Choroid plexus epithelial cell (primary cell): ENCODE measurements around the gene KRTAP1-4.

Experiments used
- DNase-seq: peaks from one replicate; pipeline ENCODE4 v3.0.0-alpha.2; 2010; ENCODE audit warnings: low read depth
- H3K4me3 ChIP-seq: 2 replicates; pipeline ENCODE4 v1.5.1; 2011; ENCODE audit warnings: low read depth, mild to moderate bottlenecking, control low read depth, low read length, moderate library complexity
- CTCF ChIP-seq: conservative IDR thresholded peaks from 2 replicates; pipeline ENCODE4 v1.5.1; 2011; ENCODE audit warnings: low read depth, mild to moderate bottlenecking, control low read depth, inconsistent platforms, low read length, moderate library complexity

The KRTAP1-4 gene

GRCh38 chr17:41029633-41030245, at the start of gene KRTAP1-4:
Gene KRTAP1-4, minus strand, starts transcription at chr17:41030195. Its CDS starts 117 bp downstream, at chr17:41030078.
- no peak for DNase-seq
- no peak within 1 kb of the TSS for H3K4me3 ChIP-seq
- TF ChIP-seq CTCF: no peak

- no peak for DNase-seq
- no peak for TF ChIP-seq CTCF
- H3K4me3 ChIP-seq: no peak overlapping the region
Measured at GRCh38 chr17:41076788-41077187, 46.8 kb upstream of the KRTAP1-4 start.

- no peak for TF ChIP-seq CTCF
- H3K4me3 ChIP-seq: no peak overlapping the region
- no peak for DNase-seq
Measured at GRCh38 chr17:41073676-41074075, 43.7 kb upstream of the KRTAP1-4 start.

- TF ChIP-seq CTCF: no peak
- DNase-seq: no peak
Measured at GRCh38 chr17:41071606-41072360, 41.8 kb upstream of the KRTAP1-4 start.

GRCh38 chr17:41069031-41069430, 39.0 kb upstream of the KRTAP1-4 start:
- TF ChIP-seq CTCF: no peak
- no peak overlapping the region for H3K4me3 ChIP-seq
- no peak for DNase-seq

More at GRCh38 chr17:41071606-41072360, 41.8 kb upstream of the KRTAP1-4 start:
- no peak overlapping the region for H3K4me3 ChIP-seq

GRCh38 chr17:41067281-41067680, 37.3 kb upstream of the KRTAP1-4 start:
- no peak overlapping the region for H3K4me3 ChIP-seq
- no peak for TF ChIP-seq CTCF
- no peak for DNase-seq
